ENCODE data around the gene OTUD4. TPM values are rescaled to one million over a fixed set of nuclear protein-coding genes. Genes with fewer than 3 reads are reported as not detected.

Gene OTUD4
- total and polyA plus RNA-seq, 4 donors, result 5.3 to 27.5 (median 11.6) TPM

DNA sequence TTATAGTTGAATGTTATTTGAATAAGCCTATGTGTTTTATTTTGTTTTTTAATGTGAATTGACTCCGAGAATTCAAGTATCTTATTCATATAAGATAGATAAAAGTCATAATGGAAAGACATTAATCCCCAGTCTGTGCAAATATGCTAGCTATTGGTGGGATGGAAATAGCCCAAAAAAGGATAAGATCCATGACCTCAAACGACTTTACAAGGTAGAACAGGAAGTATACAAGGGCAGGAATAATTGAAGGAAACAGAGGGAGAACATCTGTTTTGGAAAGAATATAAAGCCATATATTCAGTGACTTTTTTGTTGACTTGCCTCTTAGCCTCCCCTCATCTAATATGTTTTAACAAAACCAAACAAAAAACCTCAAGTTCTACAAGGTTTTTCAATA is 73.3 kb downstream of the OTUD4 start:
- TF ChIP-seq GABPA (IDR thresholded peaks at IDR 0.05 in 1 of 2, conservative IDR thresholded peaks at IDR 0.05 in 1 of 2), result no peak
- TF ChIP-seq, protein P1, sequence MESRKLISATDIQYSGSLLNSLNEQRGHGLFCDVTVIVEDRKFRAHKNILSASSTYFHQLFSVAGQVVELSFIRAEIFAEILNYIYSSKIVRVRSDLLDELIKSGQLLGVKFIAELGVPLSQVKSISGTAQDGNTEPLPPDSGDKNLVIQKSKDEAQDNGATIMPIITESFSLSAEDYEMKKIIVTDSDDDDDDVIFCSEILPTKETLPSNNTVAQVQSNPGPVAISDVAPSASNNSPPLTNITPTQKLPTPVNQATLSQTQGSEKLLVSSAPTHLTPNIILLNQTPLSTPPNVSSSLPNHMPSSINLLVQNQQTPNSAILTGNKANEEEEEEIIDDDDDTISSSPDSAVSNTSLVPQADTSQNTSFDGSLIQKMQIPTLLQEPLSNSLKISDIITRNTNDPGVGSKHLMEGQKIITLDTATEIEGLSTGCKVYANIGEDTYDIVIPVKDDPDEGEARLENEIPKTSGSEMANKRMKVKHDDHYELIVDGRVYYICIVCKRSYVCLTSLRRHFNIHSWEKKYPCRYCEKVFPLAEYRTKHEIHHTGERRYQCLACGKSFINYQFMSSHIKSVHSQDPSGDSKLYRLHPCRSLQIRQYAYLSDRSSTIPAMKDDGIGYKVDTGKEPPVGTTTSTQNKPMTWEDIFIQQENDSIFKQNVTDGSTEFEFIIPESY (IDR thresholded peaks at IDR 0.05), result no peak
- no peak for TF ChIP-seq EGR1 (IDR thresholded peaks at IDR 0.05; ENCODE audit: low read depth in 2 of 2)
- TF ChIP-seq HNF4G (IDR thresholded peaks at IDR 0.05), result no peak
- no peak for TF ChIP-seq MAX (IDR thresholded peaks at IDR 0.05)
- no peak for TF ChIP-seq TAF1 (conservative IDR thresholded peaks at IDR 0.05)
- TF ChIP-seq RAD21 (IDR thresholded peaks at IDR 0.05), result no peak
- TF ChIP-seq HNF4A (conservative IDR thresholded peaks at IDR 0.05), result no peak
- no peak for TF ChIP-seq FOXA2 (IDR thresholded peaks at IDR 0.05)
- TF ChIP-seq, protein P2, sequence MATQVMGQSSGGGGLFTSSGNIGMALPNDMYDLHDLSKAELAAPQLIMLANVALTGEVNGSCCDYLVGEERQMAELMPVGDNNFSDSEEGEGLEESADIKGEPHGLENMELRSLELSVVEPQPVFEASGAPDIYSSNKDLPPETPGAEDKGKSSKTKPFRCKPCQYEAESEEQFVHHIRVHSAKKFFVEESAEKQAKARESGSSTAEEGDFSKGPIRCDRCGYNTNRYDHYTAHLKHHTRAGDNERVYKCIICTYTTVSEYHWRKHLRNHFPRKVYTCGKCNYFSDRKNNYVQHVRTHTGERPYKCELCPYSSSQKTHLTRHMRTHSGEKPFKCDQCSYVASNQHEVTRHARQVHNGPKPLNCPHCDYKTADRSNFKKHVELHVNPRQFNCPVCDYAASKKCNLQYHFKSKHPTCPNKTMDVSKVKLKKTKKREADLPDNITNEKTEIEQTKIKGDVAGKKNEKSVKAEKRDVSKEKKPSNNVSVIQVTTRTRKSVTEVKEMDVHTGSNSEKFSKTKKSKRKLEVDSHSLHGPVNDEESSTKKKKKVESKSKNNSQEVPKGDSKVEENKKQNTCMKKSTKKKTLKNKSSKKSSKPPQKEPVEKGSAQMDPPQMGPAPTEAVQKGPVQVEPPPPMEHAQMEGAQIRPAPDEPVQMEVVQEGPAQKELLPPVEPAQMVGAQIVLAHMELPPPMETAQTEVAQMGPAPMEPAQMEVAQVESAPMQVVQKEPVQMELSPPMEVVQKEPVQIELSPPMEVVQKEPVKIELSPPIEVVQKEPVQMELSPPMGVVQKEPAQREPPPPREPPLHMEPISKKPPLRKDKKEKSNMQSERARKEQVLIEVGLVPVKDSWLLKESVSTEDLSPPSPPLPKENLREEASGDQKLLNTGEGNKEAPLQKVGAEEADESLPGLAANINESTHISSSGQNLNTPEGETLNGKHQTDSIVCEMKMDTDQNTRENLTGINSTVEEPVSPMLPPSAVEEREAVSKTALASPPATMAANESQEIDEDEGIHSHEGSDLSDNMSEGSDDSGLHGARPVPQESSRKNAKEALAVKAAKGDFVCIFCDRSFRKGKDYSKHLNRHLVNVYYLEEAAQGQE (IDR thresholded peaks at IDR 0.05), result no peak
- no peak for TF ChIP-seq CTCF (IDR thresholded peaks at IDR 0.05; ENCODE audit: low read depth, low read length, missing input control)
- TF ChIP-seq YY1 (IDR thresholded peaks at IDR 0.05), result no peak
- TF ChIP-seq JUND (IDR thresholded peaks at IDR 0.05), result no peak
- TF ChIP-seq SP1 (IDR thresholded peaks at IDR 0.05), result no peak
- TF ChIP-seq, protein P3, sequence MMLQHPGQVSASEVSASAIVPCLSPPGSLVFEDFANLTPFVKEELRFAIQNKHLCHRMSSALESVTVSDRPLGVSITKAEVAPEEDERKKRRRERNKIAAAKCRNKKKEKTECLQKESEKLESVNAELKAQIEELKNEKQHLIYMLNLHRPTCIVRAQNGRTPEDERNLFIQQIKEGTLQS (IDR thresholded peaks at IDR 0.05), result no peak
- TF ChIP-seq RXRA (IDR thresholded peaks at IDR 0.05), result no peak
- TF ChIP-seq FOXA1 (IDR thresholded peaks at IDR 0.05), result no peak
- TF ChIP-seq NR2F2 (IDR thresholded peaks at IDR 0.05), result no peak
- no peaks in the 10 kb centered on the region for H3K9me3 ChIP-seq (ENCODE audit: control insufficient read depth in 4 of 4, low read length in 3 of 4)
- 78% methylated on average over 2 of the region's 2 CpGs for WGBS
- H3K27me3 ChIP-seq (ENCODE audit: control insufficient read depth in 4 of 4, insufficient read depth in 4 of 4, low read length in 3 of 4), result no peaks in the 10 kb centered on the region
- H3K4me3 ChIP-seq (ENCODE audit: low read depth in 1 of 3, low read length in 3 of 3), result no peak overlapping the region
- no peak overlapping the region for H3K27ac ChIP-seq (ENCODE audit: low read depth in 1 of 2, low read length in 2 of 2)
- DNase-seq (ENCODE audit: low spot score), result no peak
- H3K9ac ChIP-seq (ENCODE audit: low read depth in 1 of 2, low read length in 2 of 2), result no peak overlapping the region
- no peaks in the 10 kb centered on the region for H3K4me1 ChIP-seq (ENCODE audit: control insufficient read depth in 4 of 4, insufficient read depth in 4 of 4, low read length in 3 of 4)
- H3K36me3 ChIP-seq (ENCODE audit: control insufficient read depth in 4 of 4, insufficient read depth in 3 of 4, low read depth in 1 of 4, low read length in 3 of 4), result peaks cover 5 to 60% (median 36%) of the 10 kb centered on the region in 4 donors
